GM12878 (cell line): ENCODE data around the gene MUL1. TPM values are rescaled to one million over a fixed set of nuclear protein-coding genes. Genes with fewer than 3 reads are reported as not detected.

Experiments
- ATAC-seq: fragments of 200-7000 bp; cut with Tn5 transposase; 3 replicates; pipeline ENCODE4 v1.9.1; 2020; ENCODE audit warnings: mild to moderate bottlenecking, moderate library complexity
- BruUV-seq: library from RNA; stranded (reverse); fragments of 400-500 nt; replicated peaks from 2 replicates; lab custom pipeline; 2021; lab: Mats Ljungman, UMichigan
- CTCF ChIA-PET: fragments of 300-600 bp; sonication (Branson Sonifier 250); formaldehyde crosslinking; extraction: SDS; loops from one replicate; lab custom pipeline; 2021; ENCODE audit warnings: inconsistent platforms; lab: Yijun Ruan, JAX
- POLR2A ChIA-PET: fragments of 350-600 bp; formaldehyde crosslinking; extraction: SDS; loops from one replicate; lab custom pipeline; 2021; ENCODE audit warnings: inconsistent platforms; lab: Charles Lee
- RAD21 ChIA-PET: fragments of 300-600 bp; sonication (Branson Sonifier 250); formaldehyde crosslinking; loops from one replicate; lab custom pipeline; 2023; ENCODE audit warnings: antibody characterized with exemption; ENCODE audit not compliant: unreplicated experiment; lab: Charles Lee
- SMC1A ChIA-PET: fragments of 300-600 bp; sonication (Branson Sonifier 250); formaldehyde crosslinking; loops from one replicate; lab custom pipeline; 2023; ENCODE audit not compliant: unreplicated experiment, uncharacterized antibody; lab: Charles Lee
- DNase-seq: peaks from one replicate; pipeline ENCODE4 v3.0.0-alpha.2; 2011; ENCODE audit warnings: low read depth, low spot score
- FAIRE-seq: peaks from 3 replicates; lab custom pipeline; 2011; peaks lifted over from hg19 to GRCh38; lab: Jason Lieb, UNC
- H2AFZ ChIP-seq: 2 replicates; pipeline ENCODE4 v1.6.0; 2011; ENCODE audit warnings: low read depth, low read length, control low read depth; ENCODE audit not compliant: control insufficient read depth
- H3K27ac ChIP-seq: 2 replicates; pipeline ENCODE4 v1.5.1; 2011; ENCODE audit warnings: control low read depth; ENCODE audit not compliant: control insufficient read depth, insufficient read depth
- H3K27me3 ChIP-seq, 2 experiments: replicated peaks in 1 of 2; 2 replicates each; pipeline versions ENCODE4 v1.6.0 to v1.6.1; 2011; ENCODE audit warnings: low read length in 1 of 2; ENCODE audit not compliant: control insufficient read depth in 2 of 2, insufficient read depth in 2 of 2
- H3K36me3 ChIP-seq, 2 experiments: 2 replicates each; pipeline ENCODE4 v1.5.1; 2011; ENCODE audit warnings: low read length in 1 of 2; ENCODE audit not compliant: control insufficient read depth in 2 of 2, insufficient read depth in 2 of 2
- H3K4me1 ChIP-seq: 2 replicates; pipeline ENCODE4 v1.6.1; 2011; ENCODE audit warnings: mild to moderate bottlenecking, low read length, moderate library complexity, mixed read lengths; ENCODE audit not compliant: control insufficient read depth, insufficient read depth
- H3K4me2 ChIP-seq: 2 replicates; pipeline ENCODE4 v1.6.0; 2011; ENCODE audit warnings: control low read depth; ENCODE audit not compliant: control insufficient read depth, insufficient read depth
- H3K4me3 ChIP-seq: fragments of 200-600 bp; sonication (generic); 2 replicates; pipeline ENCODE4 v1.5.1; 2016
- H3K79me2 ChIP-seq: 2 replicates; pipeline ENCODE4 v1.6.0; 2011; ENCODE audit warnings: low read length; ENCODE audit not compliant: control insufficient read depth, insufficient read depth
- H3K9ac ChIP-seq: 2 replicates; pipeline ENCODE4 v1.8.0; 2011; ENCODE audit warnings: low read length, control low read depth, mixed read lengths; ENCODE audit not compliant: control insufficient read depth, insufficient read depth
- H3K9me3 ChIP-seq: replicated peaks from 3 replicates; pipeline ENCODE4 v1.5.1; 2011; ENCODE audit warnings: mild to moderate bottlenecking, low read length; ENCODE audit not compliant: control insufficient read depth, insufficient read depth
- H4K20me1 ChIP-seq: 2 replicates; pipeline ENCODE4 v1.6.0; 2011; ENCODE audit not compliant: control insufficient read depth, insufficient read depth
- CEBPB ChIP-seq, 2 experiments: fragments of 150-350 bp in 1 of 2; IDR thresholded peaks; 2 replicates each; pipeline ENCODE4 v1.6.1; 2012 to 2014; ENCODE audit warnings: low read depth in 2 of 2, low read length in 2 of 2, borderline replicate concordance in 1 of 2, inconsistent platforms in 1 of 2
- GABPA ChIP-seq: IDR thresholded peaks from 2 replicates; pipeline ENCODE4 v1.6.1; 2014; ENCODE audit warnings: antibody characterized with exemption, low read depth, mild to moderate bottlenecking, inconsistent platforms
- IRF4 ChIP-seq: IDR thresholded peaks from 2 replicates; pipeline ENCODE4 v1.6.1; 2011; ENCODE audit warnings: low read depth, low read length
- JUND ChIP-seq: IDR thresholded peaks from 2 replicates; pipeline ENCODE4 v1.6.1; 2012; ENCODE audit warnings: low read depth, mild to moderate bottlenecking, low read length, improper control_type of control experiment, moderate library complexity
- MTA2 ChIP-seq: fragments of 450-650 bp; IDR thresholded peaks from 2 replicates; pipeline ENCODE4 v1.6.1; 2016; ENCODE audit warnings: low read depth, mild to moderate bottlenecking, moderate library complexity
- NFYA ChIP-seq: IDR thresholded peaks from 2 replicates; pipeline ENCODE4 v1.6.1; 2011; ENCODE audit warnings: low read depth, mild to moderate bottlenecking, low read length, improper control_type of control experiment, borderline replicate concordance
- NFYB ChIP-seq: IDR thresholded peaks from 2 replicates; pipeline ENCODE4 v1.6.1; 2011; ENCODE audit warnings: low read depth, mild to moderate bottlenecking, low read length, improper control_type of control experiment, moderate library complexity; ENCODE audit not compliant: insufficient read depth
- SIX5 ChIP-seq: IDR thresholded peaks from 2 replicates; pipeline ENCODE4 v1.6.1; 2011; ENCODE audit warnings: mild to moderate bottlenecking, low read depth, low read length, moderate library complexity; ENCODE audit not compliant: severe bottlenecking
- ZNF622 ChIP-seq: fragments of 450-650 bp; IDR thresholded peaks from 2 replicates; pipeline ENCODE4 v1.6.1; 2017; ENCODE audit warnings: mild to moderate bottlenecking, inconsistent platforms
- WGBS: methylation state at CpG from one replicate; pipeline ENCODE4 v1.1.6; 2016; ENCODE audit warnings: low lambda C conversion rate; ENCODE audit not compliant: insufficient replicate concordance, insufficient coverage; ENCODE audit errors: missing lambda C conversion rate; 5-methylcytosine and 5-hydroxymethylcytosine counted together
- in situ Hi-C: fragments of 300-500 bp; cut with MboI; formaldehyde crosslinking; loops from 9 replicates; pipeline ENCODE4 v1.14.3; 2018; ENCODE audit warnings: mixed read lengths
- intact Hi-C: fragments of 100-400 bp; cut with micrococcal nuclease; formaldehyde crosslinking; loops from one replicate; pipeline ENCODE4 v1.14.2; 2022; ENCODE audit not compliant: unreplicated experiment
- polyA plus RNA-seq, 11 experiments: library from polyadenylated mRNA; depleted of rRNA in 4 of 11; unstranded in 6 of 11; stranded (reverse) in 5 of 11; fragments of >200 nt; fragmentation: Nextera tagmentation in 4 of 11; fragmentation: Illumina TruSeq in 1 of 11; extraction: Ambion mirVana in 4 of 11; extraction: Trizol in 1 of 11; gene quantifications; 1 replicate in 1 of 11; 2 replicates in 10 of 11; pipeline versions ENCODE4 v1.2.1 to v1.2.3, GENCODE V29; 2011 to 2016; ENCODE audit warnings: inconsistent platforms in 2 of 11, missing spikeins in 2 of 11, low read depth in 1 of 11
- total RNA-seq, 4 experiments: library from RNA; depleted of rRNA in 3 of 4; stranded (reverse); fragments of >200 nt in 3 of 4; fragmentation: Illumina TruSeq in 1 of 4; extraction: Trizol in 1 of 4; gene quantifications; 2 replicates each; pipeline versions ENCODE4 v1.2.1 to v1.2.3, GENCODE V29; 2013 to 2021
- TF ChIP-seq, protein P1 (sequence below): fragments of 450-650 bp; formaldehyde crosslinking; IDR thresholded peaks from 2 replicates; pipeline ENCODE4 v1.4.0; 2020; ENCODE audit warnings: mild to moderate bottlenecking, moderate library complexity
- TF ChIP-seq, protein P2 (sequence below): fragments of 450-650 bp; IDR thresholded peaks from 2 replicates; pipeline ENCODE4 v1.6.1; 2017; ENCODE audit warnings: mild to moderate bottlenecking, low read depth, inconsistent platforms; ENCODE audit not compliant: poor library complexity, severe bottlenecking
- TF ChIP-seq, protein P3 (sequence below): fragments of 450-650 bp; IDR thresholded peaks from 2 replicates; pipeline ENCODE4 v1.6.1; 2017; ENCODE audit warnings: borderline replicate concordance
- TF ChIP-seq, protein P4 (sequence below): fragments of 450-650 bp; formaldehyde crosslinking; IDR thresholded peaks from 2 replicates; pipeline ENCODE4 v1.4.0; 2022; ENCODE audit warnings: mild to moderate bottlenecking, moderate library complexity

MUL1 gene
- total and polyA plus RNA-seq, 10 of the 15 experiments (the other 5 are each of a cell fraction or from before 2014, with no cell fraction given): 4.9 to 27.0 (median 15.5) TPM

DNA sequence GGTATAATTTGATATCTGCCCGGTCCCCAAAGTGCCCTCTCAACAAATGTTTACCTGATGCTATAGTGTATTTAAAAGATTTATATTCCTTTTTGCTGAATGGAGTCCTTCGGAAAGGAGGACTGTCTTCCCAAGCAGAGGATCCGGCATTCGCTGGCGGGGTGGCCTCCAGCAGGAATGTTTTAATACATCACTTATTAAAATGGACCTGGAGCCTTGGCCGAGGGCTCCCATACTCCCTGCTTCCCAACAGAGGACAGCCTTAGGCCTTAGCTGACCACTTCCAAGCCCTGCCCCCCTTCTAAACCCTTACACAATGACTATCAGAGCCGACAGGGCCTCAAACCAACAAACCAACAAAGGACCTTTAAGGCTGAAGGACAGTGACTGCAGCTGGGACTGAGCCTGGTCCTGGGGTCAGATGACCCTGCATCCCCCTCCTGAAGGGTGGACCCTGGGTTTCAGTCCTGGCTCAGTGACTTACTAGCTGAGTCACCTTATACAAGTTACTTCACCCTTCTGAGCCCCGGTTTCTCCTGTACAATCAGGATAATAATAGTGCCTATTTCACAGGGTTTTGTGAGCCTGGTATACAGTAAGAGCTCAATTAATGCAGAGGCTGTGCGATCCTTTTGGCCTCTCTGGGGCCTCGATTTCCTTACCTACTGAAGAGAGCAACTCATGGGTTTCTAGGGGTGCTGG is 27.6 kb downstream of the MUL1 start:
- BruUV-seq: no TSS peak
- 40% methylated on average over 10 of the region's 10 CpGs for WGBS
- ChIA-PET RAD21 (no interaction called here), SMC1A (no interaction called here), CTCF (interaction anchor here (1.8 kb wide), 1 partner anchor 11 kb away, joined by 7 read pairs; no protein-coding TSS in a partner anchor), POLR2A (no interaction called here)
- Histone ChIP-seq H3K9me3 (no peaks in the 10 kb centered on the region), H3K79me2 (no peaks in the 10 kb centered on the region), H2AFZ (no peak overlapping the region), H3K9ac (no peak overlapping the region), H4K20me1 (no peaks in the 10 kb centered on the region), H3K27me3 (peaks cover 13 to 14% of the 10 kb centered on the region in 2 experiments), H3K4me2 (no peak overlapping the region), H3K4me1 (no peaks in the 10 kb centered on the region), H3K4me3 (no peak overlapping the region), H3K27ac (no peak overlapping the region), H3K36me3 (no peaks in the 10 kb centered on the region)
- in situ Hi-C loops: no loop called here
- intact Hi-C loops: no loop called here
- ATAC-seq (no peak), DNase-seq (no peak), FAIRE-seq (no peak)
- TF ChIP-seq, protein P1, sequence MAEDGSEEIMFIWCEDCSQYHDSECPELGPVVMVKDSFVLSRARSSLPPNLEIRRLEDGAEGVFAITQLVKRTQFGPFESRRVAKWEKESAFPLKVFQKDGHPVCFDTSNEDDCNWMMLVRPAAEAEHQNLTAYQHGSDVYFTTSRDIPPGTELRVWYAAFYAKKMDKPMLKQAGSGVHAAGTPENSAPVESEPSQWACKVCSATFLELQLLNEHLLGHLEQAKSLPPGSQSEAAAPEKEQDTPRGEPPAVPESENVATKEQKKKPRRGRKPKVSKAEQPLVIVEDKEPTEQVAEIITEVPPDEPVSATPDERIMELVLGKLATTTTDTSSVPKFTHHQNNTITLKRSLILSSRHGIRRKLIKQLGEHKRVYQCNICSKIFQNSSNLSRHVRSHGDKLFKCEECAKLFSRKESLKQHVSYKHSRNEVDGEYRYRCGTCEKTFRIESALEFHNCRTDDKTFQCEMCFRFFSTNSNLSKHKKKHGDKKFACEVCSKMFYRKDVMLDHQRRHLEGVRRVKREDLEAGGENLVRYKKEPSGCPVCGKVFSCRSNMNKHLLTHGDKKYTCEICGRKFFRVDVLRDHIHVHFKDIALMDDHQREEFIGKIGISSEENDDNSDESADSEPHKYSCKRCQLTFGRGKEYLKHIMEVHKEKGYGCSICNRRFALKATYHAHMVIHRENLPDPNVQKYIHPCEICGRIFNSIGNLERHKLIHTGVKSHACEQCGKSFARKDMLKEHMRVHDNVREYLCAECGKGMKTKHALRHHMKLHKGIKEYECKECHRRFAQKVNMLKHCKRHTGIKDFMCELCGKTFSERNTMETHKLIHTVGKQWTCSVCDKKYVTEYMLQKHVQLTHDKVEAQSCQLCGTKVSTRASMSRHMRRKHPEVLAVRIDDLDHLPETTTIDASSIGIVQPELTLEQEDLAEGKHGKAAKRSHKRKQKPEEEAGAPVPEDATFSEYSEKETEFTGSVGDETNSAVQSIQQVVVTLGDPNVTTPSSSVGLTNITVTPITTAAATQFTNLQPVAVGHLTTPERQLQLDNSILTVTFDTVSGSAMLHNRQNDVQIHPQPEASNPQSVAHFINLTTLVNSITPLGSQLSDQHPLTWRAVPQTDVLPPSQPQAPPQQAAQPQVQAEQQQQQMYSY: no peak
- TF ChIP-seq JUND (no peak), SIX5 (no peak), NFYA (no peak), GABPA (no peak), MTA2 (no peak), NFYB (no peak), ZNF622 (no peak), IRF4 (no peak), CEBPB (IDR thresholded peaks at IDR 0.05; ENCODE audit: borderline replicate concordance in 1 of 2, low read depth in 2 of 2, low read length in 2 of 2) (no peak)
- TF ChIP-seq, protein P2, sequence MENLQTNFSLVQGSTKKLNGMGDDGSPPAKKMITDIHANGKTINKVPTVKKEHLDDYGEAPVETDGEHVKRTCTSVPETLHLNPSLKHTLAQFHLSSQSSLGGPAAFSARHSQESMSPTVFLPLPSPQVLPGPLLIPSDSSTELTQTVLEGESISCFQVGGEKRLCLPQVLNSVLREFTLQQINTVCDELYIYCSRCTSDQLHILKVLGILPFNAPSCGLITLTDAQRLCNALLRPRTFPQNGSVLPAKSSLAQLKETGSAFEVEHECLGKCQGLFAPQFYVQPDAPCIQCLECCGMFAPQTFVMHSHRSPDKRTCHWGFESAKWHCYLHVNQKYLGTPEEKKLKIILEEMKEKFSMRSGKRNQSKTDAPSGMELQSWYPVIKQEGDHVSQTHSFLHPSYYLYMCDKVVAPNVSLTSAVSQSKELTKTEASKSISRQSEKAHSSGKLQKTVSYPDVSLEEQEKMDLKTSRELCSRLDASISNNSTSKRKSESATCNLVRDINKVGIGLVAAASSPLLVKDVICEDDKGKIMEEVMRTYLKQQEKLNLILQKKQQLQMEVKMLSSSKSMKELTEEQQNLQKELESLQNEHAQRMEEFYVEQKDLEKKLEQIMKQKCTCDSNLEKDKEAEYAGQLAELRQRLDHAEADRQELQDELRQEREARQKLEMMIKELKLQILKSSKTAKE: no peak
- TF ChIP-seq, protein P3, sequence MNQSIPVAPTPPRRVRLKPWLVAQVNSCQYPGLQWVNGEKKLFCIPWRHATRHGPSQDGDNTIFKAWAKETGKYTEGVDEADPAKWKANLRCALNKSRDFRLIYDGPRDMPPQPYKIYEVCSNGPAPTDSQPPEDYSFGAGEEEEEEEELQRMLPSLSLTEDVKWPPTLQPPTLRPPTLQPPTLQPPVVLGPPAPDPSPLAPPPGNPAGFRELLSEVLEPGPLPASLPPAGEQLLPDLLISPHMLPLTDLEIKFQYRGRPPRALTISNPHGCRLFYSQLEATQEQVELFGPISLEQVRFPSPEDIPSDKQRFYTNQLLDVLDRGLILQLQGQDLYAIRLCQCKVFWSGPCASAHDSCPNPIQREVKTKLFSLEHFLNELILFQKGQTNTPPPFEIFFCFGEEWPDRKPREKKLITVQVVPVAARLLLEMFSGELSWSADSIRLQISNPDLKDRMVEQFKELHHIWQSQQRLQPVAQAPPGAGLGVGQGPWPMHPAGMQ: no peak
- TF ChIP-seq, protein P4, sequence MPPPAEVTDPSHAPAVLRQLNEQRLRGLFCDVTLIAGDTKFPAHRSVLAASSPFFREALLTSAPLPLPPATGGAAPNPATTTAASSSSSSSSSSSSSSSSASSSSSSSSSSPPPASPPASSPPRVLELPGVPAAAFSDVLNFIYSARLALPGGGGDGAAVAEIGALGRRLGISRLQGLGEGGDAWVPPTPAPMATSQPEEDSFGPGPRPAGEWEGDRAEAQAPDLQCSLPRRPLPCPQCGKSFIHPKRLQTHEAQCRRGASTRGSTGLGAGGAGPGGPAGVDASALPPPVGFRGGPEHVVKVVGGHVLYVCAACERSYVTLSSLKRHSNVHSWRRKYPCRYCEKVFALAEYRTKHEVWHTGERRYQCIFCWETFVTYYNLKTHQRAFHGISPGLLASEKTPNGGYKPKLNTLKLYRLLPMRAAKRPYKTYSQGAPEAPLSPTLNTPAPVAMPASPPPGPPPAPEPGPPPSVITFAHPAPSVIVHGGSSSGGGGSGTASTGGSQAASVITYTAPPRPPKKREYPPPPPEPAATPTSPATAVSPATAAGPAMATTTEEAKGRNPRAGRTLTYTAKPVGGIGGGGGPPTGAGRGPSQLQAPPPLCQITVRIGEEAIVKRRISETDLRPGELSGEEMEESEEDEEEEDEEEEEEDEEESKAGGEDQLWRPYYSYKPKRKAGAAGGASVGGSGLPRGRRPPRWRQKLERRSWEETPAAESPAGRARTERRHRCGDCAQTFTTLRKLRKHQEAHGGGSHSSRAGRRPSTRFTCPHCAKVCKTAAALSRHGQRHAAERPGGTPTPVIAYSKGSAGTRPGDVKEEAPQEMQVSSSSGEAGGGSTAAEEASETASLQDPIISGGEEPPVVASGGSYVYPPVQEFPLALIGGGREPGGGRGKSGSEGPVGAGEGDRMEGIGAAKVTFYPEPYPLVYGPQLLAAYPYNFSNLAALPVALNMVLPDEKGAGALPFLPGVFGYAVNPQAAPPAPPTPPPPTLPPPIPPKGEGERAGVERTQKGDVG (CRISPR knock-in tag): no peak
